DMS114 treated with DMSO at 0.1 percent for 48 hours (cell line): ENCODE results near the gene MAP2K5.

Experiments
- DNase-seq: peaks from one replicate; lab custom pipeline; 2025; ENCODE audit not compliant: unreplicated experiment; lab: John Stamatoyannopoulos, UW

MAP2K5 gene

DNA sequence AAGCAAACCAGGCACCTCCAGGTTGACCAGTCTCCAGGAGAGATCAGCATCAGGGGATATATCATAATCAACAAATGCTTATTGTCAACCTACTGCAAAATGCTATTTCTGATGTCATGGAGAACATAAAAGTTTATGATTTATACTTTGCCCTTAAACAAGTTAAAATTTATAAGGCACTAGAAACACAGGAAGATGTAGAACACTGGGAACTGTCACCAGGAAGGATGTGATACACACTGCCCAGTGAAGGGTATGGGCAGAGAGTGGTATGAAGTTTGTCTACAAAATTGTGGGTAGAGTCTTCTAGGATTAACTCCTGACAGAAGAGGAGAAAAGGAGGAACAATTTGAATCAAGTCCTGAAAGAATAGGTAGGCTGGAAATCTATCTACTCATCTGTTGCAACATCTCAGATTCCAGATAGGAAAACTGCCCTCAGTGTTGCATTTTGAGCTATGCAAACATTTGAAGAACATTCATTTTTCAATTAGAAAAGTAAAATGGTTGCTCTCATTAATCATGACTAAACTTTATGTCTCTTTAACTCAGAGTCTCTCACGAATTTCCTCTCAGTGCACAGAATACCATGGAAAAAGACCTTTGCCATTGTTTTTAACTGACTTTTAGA, 176.9 kb downstream of the MAP2K5 start:
- no peak for DNase-seq

DNA sequence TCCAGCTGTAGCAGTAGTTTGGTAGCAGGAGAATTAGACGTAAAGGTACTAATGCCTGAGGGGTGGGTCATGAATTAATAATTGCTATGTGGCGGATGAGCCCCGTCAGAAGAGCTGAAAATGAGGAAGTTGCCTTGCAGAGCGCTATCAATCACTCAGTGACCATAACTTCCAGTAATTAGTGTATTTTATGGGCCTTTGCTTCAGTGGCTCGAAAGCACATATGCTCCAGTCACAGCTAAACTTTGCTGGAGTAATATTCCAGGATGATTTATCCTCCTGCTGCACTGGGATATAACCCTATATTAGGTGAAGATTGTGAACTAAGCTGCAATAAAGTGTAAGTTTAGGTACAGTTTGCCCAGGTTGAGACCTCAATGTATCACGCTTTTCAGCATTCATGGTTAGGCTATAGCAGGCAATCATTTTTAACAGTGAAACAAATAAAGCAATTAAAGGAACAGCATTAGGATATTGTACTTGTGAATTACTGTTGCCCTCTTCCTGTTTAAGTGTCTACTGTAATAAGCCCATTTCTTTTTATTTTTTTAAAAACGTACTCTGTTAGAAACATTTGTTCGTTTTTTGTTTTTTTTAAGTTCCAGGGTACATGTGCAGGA, 178.2 kb downstream of the MAP2K5 start:
- no peak for DNase-seq

DNA sequence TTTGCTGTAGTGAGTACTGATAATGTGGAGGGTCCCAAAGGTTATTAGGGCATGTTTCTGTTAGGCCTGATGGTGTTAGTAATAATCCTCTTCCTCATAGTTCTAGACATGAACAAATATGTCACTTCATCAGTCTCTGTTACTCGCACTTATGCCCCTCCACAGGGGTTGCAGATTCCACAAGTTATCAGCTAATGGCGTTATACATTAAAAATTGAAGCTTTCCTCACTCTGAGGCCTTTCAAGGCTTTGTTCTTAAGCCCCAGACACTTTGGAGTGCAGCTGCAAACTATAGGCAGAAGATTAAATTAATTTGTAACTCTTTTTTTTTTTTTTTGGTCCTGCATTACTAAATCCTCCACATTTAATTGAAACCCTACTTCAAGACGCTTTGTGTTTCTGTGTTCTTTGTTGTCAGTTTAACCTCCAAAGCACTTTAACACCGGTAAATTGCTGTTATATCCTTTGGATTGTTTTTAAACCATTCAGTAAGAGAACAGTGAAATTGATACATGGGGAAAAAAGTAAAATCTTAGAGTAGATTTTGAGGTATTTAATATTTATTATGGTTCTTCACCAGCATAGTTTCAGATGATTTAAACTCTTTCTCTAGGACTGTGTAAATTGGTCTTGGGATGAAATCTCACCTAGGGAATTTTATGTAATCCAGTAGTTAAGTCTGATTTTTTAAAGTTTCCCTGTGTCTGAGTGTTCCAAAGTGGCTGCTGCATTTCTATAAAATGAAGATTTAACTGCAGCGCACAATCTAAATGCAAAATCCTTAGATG, 179.7 kb downstream of the MAP2K5 start:
- DNase-seq: no peak

DNA sequence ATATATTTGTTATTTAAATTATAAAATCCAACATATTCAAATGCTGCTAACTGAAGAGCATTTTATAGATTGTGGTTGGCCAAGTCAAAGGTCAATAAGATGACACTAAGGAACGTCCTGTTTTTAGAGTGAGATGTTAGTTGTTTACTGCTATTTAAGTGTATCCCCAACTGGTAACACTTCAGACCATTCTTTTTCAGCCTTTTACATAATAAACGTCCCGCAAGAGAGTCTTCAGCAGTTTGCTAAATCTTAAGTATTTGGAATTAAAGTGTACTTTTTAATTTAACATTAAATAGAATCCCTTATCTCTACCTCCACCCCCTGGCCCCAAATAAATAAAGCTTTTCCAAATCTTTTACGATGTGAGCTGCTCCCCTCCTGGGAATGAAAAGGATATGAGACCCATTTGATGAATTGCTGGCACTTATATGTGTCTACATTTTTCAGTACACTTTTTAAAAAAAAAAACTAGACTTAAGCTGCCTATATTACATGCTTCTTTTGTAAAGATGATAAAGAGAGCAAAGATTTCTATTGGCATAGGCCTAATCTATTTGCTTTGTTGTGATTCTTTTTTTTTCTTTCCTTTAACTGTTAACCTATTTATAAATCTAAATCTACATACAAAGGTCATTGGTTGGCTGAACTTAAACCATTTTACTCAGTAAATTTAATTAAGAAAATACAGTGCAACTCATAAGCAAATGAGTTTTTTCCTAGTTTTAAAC, 181.0 kb downstream of the MAP2K5 start:
- no peak for DNase-seq

GRCh38 chr15:67724691-67725375, 182.3 kb downstream of the MAP2K5 start:
- no peak for DNase-seq

DNA sequence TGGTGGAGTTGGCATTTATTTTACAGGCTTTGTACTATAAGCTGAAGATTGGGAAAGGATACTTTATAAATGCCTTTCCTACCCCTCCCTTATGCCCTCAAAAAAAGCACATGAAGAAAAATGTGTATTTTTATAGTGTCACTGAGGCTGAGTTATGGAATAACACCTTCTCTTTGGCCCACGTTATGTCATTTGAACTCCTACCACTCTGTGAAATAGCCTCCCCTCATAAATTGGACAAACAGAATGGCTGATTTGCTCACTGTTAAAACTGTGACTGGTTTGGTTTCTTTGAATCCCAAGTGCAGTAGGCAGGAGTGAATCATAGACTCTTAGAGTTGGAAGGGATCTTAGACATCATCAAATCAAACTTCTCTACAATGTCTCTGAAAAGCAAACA, 187.6 kb downstream of the MAP2K5 start:
- no peak for DNase-seq

DNA sequence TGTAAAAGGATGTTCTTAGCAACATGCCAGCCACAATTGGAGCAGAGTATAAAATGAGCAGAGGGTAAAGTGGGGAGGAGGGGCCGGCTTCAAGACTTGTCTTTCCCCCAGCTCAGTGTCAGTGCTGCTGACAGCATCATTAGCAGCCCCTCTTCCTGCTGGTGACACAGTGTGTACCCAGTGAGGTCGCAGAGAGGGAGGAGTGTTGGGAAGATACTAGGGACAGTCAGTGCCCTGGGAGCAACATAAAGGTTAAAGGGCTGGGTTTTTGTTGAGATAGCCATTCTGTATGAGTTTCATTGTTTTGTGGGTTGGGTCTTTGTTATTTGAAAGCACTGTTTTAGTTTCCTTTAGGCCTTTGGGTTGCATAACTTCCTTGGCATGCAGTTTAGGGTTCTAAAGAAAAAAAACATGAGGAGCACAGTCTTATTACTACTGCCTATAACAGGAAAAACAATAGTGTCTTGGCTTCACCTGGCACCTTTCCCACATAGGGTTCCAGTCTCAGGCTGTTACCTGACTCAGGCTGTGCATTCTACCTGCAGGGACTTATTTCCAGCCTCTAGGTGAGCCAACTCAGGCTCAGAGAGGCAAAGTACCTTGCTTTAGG, 188.7 kb downstream of the MAP2K5 start:
- no peak for DNase-seq

GRCh38 chr15:67732164-67732563, 189.7 kb downstream of the MAP2K5 start:
- no peak for DNase-seq

DNA sequence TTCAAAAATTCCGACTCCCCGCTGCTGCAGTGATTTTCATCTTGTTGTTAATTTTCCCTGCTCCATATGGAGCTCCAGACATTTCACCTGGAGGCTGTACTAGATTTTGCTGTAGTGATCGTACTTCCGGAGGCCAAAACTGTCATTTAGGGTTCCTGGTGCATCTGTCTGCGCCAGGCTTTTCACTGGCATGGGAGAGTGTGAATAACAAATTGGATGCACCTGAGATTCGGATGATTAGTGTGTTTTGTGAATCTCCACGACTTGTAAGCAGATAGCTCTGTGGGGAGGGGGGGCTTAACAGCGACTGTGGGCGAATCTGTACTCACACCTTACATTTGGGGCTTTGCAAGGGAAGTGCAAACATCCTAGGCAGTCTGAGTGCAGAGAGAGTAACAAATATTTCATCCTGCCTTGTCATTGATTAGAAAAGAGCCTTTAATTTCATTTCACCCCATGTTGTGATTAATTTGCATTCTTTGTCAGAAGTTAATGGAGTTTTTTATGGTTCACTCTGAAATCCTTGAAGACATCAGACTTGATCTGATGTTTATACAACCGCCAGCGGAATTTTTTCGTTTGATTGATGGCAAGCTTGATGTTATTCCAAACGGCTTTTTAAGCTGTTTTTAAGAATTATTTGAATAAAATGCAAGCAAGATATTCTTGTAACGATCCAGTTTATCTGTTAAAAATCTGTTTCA, 190.3 kb downstream of the MAP2K5 start:
- DNase-seq: no peak

GRCh38 chr15:67735896-67736295, 193.4 kb downstream of the MAP2K5 start:
- no peak for DNase-seq

- DNase-seq: no peak
These were observed 194.3 kb downstream of the MAP2K5 start for GRCh38 chr15:67736810-67737209.

GRCh38 chr15:67738056-67738455, 195.6 kb downstream of the MAP2K5 start:
- no peak for DNase-seq

DNA sequence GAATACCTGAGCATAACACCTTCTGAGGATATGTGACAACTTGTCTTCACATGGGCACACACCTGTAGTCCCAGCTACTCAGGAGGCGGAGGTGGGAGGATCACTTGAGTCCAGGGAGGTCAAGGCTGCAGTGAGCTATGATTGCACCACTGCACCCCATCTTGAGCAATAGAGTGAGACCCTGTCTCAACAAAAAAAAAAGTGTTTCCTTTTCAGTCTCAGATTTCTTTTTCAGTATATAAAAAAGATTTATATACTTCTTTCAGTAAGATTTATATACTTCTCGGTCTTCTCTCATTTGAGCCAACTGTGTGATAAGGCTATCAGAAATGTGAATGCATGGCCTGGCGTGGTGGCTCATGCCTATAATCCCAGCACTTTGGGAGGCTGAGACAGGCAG, 197.9 kb downstream of the MAP2K5 start:
- no peak for DNase-seq

- no peak for DNase-seq
These were observed 198.8 kb downstream of the MAP2K5 start for GRCh38 chr15:67741308-67741707.

DNA sequence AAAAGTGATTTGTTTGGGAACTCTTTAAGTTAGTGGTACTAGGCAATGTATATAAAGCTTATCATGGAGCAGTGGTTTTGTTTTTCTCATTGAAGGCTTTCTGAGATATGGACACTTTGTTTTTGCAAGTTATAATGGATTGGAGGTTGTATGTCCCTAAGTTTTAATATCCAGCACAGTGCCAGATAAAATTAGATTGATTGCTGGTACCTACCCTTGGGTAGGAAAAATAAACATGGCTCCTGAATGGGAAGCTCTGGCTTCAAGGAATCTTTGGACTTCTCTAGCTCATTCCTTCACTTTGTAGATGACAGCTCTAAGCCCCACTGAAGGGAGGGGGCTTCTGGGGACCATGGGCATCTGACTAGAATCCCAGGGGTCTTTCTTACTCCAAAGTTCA, 201.1 kb downstream of the MAP2K5 start:
- DNase-seq: no peak

DNA sequence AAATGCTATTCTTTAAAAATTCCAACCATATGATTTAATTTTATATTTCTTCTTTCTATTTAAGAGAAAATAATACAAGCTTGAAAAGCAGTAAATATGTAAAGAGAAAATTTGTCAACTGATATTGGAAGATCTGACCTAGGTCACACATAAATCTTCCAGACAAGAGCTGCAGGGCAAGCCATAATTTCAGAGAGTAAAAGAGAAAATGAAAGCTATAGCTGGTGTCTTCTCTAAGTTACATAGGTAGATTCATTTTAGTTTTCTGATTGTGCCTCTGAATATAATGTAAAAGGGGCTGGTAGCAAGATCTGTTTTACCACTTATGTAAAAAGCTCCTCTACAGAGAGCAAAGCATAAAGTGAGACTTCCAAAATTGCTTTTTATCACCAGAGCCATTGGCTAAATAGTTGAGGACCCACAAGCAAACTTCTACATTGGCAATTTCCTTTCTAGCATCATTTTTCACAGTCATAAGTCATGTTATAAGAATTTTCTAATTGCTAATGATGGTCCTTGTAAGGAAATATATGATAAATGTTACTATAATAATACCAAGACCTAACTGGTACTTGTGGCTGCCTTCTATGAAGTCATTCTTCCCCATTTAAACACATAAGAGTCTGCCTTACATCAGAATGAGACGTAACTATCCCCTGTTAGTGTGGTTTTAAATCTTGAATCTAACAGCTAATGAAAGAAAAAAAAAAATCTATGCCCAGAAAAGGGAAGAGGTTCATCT, 202.0 kb downstream of the MAP2K5 start:
- DNase-seq: no peak

DNA sequence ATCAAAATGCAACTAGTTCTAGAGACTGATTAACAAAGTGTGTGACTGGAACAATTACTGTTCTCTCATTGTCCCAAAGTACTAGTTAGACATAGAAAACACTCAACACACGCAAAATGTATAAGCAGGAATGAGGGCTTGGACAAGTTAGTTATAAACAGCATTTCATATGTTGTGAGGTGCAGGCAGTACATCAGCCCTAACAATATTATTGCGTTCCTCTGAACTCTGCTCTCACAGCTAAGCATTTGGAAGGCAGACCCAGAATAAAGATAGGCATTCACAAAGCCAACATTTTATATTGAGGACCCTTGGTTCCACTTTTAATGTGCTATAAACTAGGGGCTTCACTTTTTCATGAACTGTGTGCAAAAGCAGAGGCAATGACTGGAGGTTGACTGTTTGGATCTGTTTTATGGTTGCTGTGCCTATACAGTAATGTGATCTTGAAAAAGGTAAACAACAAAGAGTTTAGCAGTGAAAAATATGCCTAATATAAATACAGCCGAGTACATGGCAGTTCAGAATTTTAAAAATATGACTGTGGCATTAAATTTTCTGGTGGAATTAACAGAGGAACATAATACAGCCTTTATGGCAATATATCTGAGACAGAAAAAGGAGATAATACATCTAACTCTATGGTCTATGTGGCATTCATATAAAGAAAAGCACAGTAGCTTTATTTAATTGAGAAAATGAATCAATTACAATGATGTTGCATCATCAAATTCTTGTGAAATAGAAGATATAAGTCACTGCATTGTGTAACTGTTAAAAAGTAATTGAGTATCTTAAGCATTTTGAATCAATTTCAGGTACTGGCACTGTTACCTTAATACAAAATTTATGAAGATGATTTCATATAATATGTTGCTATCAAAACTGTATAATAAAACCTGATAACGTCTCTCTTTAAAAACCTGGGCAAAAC, 202.8 kb downstream of the MAP2K5 start:
- no peak for DNase-seq

DNA sequence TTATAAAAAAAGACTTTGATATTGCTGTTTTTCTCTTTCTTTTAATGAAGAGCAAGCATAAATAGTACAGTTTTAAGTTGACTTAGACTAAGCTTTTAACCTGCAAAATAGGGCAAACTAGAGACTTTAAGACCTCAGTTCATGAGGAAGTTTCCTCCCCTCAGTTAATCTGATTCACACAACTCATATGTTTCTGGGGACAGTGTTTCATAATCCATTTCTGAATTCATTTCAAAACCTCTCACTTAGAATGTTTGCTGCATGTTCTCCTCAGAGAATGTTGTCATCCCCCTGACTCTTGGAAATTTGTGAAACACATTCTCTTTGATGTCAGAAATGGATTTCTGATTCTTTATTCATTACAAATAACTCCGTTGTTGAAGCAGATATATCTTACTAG, 203.5 kb downstream of the MAP2K5 start:
- no peak for DNase-seq
